GM20431 (cell line): ENCODE data around the gene TRAPPC3.

Experiments
- in situ Hi-C: fragments of 300-500 bp; cut with MseI, MboI; formaldehyde crosslinking; loops from one replicate; pipeline ENCODE4 v1.15.0; 2020; ENCODE audit warnings: low sequenced_read_pairs; ENCODE audit not compliant: unreplicated experiment

Gene TRAPPC3

DNA sequence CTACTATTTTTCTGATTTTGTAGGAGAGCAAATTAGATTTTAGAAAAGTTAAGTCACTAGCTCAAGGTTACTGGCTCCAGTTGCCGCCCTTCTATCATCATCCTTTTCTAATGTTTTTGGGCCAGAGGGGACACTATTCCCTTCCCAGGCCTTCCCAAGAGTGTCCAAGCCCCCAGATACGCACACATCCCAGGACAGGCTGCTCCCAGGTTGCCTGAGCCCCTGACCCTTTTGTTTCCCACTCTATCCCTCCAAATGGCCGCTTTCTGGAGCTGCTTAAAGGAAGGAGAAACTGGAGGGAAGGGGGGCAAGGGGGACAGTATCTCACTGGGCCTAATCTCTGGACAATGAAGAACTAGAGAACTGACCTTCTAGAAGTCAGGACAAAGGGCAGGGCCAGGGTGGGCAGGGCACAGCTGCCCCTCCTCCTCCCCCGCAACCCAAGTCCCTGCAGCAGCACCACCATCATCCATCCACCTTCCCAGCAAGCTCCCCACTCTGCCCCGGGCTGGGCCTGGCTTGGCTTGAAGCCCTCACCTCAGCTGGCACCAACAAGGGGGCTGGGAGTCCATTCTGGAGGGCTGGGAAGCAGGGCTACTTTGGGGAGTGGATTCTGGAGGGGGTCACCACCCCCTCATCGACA lies 5.6 kb upstream of the TRAPPC3 start:
- in situ Hi-C loops, result no loop called here

DNA sequence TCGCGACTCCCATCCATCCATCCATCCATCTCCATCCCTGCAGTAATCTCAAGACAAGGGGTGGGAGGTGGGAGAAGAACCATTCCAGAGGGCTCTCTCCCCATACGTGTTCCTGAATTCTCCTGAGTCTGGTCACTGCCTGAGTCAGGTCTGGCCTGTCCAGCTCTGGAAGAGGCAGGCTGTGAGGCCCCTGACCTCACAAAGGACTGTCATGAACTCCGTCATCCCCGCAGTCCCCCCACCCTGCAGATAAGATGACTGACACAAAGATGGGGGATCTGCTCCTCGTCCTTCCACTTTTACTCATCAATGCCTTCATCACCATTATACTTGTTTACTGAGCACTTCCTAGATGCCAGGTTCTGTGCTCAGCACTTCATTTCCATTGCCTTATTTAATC lies 5.0 kb upstream of the TRAPPC3 start:
- in situ Hi-C loops, result no loop called here

DNA sequence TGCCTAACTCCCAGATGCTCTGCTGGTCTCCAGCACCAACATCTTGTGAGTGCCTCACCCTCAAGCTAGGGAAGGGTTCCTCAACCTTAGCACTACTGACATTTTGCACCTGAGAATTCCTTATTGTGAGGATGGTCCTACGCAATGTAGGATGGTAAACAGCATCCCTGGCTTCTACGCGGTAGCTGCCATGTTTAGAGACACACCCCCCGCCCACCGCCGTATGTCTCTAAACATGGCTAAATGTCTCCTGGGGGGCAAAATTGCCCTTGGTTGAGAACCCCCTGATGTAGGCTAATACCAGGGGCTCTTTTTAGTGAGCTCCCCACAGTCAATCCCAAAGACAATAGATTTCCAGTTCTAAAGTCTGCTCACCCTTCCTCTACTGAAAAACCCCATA lies 4.2 kb upstream of the TRAPPC3 start:
- in situ Hi-C loops, result no loop called here

DNA sequence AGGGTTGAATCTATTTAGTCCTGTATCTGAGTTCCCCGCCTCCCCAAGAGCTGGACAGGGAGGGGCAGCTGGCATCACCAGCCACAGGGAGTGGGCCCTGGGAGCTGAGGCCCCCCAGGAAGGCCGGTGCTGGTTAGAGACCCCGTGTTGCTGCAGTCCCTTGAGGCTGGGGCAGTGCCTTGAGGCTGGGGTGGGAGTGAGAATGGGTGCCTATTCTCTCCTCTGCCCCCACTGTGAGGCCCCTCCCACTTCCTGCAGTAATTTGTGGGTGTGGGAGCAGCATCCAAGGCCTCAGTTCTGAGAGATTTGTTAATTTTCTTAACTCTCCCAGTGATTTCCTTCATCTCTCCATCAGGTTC lies 2.5 kb upstream of the TRAPPC3 start:
- in situ Hi-C loops, result no loop called here

DNA sequence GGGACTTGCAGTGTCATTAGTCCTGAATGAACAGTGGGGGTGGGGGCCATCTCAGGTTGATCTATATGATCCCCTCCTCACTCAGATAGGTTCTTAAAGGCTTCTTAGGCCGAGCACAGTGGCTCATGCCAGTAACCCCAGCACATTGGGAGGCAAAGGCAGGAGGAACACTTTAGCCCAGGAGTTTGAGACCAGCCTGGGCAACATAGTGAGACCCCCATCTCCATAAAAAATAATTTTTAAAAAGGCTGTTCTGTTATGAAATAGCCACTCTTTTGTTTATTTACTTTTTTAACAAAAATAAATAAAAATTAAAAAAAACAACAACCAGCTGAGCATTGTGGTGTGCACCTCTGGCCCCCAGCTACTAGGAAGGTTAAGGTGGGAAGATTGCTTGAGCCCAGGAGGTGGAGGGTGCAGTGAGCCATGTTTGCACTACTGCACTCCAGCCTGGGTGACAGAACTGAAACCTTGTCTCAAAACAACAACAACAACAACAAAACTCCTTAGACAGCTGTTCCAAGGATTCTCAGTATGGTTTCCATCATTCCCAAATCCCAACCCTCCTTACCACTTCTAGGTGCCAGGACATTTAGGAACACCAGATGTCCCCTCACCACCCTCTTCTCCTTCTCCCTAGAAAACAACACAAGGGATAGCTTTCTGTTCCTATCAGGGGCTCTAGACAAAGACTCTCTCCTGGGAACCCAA lies 2.0 kb upstream of the TRAPPC3 start:
- in situ Hi-C loops, result no loop called here

DNA sequence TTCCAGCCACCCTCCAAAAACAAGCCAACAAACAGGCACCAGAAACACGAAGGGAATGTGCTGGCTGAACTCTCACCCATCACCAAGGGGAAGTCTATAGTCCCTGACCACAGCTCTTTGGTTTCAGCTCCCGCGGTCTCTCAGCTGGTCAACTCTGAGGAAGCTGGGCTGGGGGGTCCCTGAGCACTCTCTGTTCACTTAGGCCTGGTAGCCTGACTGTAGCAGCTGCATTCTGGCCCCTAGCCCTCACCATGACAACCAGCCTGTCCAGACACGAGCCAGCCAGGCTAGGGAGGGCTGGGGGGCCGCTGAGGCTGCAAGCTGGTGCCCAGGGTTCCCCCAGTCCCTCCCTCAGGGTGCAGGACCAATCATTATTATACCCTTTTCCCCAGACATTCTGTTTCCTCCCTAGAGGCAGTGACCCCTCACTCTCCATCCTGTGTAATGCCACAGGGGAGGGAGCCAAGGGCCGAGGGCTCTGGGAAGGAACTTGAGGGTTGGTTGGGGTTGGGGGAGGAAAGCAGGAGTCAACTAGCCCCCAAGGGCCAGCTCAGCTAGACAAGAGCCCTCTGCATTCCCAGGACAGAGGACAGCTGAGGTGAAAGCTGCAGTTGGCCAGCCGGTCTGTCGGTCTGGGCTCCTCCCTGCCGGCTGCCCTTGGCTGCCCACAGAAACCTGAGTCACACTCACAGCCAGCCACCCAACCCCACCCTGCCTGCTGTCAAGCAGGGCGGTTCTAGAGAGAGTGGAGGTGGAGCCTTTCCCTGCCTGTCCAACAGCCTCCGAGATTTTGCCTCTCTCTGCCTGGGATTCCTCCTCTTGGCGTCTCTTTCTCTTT lies 1.2 kb upstream of the TRAPPC3 start:
- in situ Hi-C loops, result no loop called here

DNA sequence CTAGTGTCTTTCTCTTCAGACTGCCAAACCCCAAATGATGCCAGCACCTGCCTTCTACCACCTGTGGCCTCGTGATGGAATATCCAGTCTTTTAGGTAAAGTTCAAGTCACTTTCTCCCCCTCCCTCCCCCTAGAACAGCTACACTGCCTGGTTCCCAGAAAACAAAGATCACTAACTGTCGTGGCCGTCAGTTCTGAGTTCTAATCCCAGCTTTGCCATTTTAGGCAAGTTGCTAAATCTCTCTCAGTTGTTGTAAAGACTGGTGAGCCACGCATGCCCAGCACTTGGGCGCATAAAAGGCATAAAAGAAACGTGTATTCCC lies 648 bp upstream of the TRAPPC3 start:
- in situ Hi-C loops, result no loop called here

DNA sequence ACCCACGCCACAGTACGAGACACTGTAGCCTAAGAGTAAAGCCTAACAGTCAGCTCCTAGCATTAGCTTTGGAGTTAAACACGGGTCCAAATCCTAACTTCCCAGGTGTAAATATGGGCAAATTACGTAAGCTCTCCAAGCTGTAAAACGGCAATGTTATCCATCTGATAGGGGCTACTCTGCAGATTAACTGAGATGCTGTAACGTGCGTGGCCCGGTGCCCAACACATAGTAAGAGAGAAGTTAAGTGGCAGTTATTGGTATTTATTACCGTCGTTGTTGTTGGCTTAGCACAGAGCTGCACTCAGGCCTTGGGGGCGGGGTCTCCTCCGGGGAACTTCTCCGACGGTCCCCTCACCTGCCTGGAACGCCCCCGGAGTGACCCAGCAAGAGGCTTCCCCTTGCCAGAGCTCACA lies 457 bp downstream of the TRAPPC3 start:
- in situ Hi-C loops, result no loop called here

DNA sequence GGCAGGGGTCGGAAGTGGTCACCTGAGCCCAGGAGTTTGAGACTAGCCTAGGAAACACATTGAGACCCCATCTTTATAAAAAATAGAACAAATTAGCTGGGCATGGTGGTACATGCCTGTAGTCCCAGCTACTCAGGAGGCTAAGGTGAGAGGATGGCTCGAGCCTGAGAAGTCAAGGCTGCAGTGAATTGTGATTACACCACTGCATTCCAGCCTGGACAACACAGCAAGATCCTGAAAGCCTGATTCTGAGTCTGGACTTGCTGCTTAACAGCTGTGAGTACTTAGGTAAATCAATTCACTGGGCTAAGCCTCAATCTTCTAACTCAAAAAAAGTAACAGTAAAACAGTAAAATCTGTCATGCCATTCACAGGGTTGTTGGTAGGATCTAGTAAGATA lies 4.9 kb downstream of the TRAPPC3 start:
- in situ Hi-C loops, result no loop called here

DNA sequence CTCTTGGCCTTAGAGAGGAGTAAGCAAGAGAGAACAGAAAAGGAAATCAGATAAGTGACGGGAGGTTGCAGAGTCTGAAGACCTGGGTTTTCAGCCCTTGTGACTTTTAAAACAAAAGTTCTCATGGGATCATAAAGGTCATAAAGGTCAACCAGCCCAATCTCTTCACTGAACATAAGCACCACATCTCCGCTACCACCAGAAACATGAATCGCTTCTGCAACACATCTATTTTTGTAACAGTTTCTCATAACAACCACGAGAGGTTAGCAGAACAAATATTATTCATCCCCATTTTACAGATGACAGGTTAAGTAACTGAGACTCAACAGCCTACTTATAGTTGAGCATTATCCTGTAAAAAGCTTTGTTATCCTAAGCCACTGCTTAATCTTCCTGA lies 5.9 kb downstream of the TRAPPC3 start:
- in situ Hi-C loops, result no loop called here

DNA sequence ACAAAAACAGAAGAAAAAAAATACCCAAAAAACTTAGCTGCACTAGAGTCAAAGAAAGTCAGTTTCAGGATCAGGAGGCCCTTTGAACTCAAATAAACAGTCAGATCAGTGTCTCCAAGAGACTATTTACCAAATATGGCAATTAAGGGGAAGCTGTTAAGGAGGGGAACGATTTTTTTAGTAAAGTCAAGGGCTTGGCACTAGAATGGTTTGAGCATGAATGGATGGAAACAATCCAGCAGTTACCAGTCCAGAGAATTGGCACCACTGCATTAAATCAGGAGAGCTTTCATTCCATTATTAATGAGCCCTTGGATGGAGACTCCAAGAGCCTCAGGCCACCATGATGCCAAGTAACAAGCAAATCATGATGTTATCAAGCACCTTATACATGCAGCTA lies 7.2 kb downstream of the TRAPPC3 start:
- in situ Hi-C loops, result no loop called here

DNA sequence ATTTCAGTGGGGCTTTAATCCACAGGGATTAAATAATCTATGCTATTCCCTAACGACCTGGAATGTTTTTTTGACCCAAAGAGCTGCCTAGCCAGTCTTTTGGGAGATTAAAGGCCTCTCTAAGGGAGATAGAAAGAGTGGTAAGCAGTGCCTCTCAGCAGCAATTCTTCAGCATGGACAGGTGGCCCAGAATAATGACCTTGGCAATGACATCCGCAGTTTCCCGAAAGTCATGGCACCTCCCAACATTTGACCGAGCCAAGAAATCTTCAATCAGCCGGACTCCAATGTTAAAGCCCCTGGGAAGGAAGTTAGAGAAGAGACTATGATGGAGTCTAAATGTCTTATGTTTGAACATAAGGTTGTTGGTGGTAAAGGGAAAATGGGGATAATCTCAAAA lies 9.8 kb downstream of the TRAPPC3 start:
- in situ Hi-C loops, result no loop called here

DNA sequence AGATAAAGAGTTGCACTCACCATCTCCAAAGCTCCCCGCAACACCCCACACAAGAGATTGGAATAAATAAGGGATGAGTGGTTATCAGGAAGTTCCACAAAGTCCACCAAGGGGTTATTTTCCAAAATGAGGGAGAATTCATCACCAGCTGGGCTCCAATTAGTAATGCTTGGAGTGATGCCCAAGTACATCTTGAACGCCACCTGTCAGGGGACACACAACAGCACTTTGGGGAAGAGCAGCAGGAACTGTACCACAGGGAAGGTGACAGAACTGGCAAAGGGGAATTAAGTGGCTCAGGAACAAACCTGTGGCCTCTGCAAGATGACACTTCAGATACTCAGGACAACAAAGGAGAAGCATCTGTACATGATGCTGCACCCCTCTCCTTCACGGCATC lies 11.5 kb downstream of the TRAPPC3 start:
- in situ Hi-C loops, result no loop called here

DNA sequence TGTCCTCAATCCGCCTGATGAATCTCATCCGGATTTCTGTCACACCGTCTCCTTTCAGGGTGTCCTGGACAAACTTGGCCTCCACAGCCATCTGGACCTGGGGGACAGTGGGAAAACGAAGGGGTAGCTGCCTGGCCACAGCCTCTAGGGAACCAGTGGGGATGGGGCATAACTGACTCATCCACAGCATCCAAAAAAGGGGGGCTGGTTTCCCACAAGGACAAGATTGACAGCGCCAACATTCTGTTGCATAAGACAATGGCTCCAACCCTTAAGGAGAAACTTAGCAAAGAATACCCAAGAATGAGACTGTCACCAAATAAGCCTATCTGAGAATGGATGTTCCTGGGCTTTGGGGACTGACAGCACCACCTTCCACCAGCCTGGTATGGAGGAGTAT lies 12.1 kb downstream of the TRAPPC3 start:
- in situ Hi-C loops, result no loop called here

DNA sequence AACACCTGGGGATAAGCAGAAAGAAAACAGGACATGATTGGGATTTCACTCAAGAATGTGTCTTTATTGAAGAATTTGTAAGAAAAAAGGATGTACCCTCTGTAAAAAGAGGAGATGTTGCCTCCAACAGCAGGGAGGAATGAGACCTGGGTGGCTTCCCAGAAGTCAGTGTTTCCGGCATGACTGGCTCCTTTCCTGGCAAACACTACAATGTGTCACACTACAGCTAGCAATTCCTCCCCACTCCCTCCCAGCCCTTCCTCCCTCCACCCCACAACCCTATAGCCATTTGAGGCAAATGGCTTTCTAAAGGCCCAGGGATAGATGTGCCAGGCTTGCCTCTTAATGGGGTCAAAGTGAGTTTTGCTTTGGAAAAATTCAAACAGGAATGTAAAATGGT lies 12.8 kb downstream of the TRAPPC3 start:
- in situ Hi-C loops, result no loop called here

DNA sequence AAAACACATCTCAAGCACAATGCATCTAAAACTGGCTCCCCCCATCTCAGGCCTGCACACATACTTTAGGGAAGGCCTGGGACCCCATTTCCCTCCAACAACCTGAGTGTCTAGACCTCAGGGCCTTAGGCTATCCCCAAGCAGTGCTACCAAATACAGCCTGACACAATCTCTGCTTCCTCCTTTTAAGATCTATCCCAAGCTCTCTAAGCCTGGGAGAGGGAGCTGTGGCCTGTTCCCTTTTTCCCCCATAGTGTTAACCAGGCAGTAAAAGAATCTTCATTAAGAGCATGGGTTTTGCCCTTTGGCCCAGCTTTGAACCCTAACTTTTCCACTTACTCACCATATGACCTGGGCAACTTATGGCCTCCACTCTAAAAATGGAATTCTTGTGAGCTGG lies 13.5 kb downstream of the TRAPPC3 start:
- in situ Hi-C loops, result no loop called here

DNA sequence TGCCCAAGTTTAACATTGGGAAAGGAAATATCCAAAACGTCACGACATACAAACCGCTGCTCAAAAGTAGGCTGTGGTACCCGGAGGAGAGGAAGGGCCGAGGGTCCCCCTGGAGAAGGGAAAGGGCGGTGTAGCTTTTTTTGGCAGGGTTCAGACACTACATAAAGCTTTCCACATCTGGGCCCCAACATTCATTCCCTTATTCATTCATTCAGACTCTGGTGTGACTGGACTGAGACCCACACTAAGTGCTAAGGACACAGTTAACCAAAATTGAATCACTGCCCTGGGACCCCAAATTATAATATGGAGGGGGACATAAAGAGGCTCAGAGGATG lies 14.0 kb downstream of the TRAPPC3 start:
- in situ Hi-C loops, result no loop called here

DNA sequence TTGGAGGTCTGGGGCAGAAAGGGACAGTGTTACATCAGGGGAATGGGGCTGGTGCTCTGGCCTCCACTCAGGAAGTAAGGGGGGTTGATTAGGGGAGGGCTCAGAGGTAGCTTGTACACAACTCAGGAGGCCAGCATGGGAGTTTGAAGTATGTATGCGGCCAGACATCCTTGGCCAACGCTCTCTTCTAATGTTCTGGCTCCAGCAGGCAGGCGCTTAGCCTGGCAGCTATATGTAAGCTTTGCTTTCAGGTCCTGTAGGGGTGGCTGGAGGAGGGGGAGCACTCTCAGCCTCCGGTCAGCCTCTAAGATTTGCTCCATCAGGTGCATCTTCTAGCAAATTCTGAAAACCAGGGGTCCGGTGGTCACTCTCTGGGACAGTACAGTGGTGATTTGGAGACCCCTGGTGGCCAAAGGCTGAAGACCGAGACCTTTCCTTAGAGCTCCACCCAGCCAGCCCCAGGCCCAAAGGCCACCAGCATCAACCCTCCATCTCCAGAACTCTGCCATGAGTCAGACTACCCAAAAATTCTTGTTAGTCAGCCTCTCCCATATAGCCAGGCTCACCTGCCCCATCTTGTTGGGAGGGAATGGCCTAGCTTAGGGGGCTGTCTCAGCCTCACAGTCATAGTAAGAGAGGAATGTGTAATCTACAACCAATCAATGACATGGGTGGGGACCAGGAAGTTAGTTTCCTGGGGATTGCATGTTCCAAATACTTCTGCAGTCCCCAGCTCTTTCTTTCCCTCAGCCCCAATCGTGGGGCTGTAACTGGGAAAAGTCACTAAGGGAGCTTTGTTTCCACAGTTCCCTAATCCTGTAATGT lies 14.6 kb downstream of the TRAPPC3 start:
- in situ Hi-C loops, result no loop called here

DNA sequence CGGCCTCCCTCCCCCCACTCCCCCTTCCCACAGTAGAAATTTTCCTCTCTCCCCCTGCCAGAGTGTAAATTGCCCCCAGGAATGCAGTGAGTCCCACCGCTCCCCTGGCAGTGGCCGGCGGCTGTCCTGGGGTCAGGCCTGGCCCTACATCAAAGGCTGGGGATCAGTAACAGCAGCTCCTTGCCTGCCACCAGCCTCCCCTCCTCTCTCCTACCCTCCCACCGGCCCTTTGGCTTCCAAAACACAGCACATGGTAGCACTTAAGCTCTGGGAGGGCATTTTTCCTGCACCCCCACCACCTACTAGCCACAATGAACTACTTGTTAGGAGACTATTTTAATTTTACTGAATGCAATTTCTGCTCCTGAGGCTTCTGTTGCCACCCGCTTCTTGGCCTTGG lies 15.3 kb downstream of the TRAPPC3 start:
- in situ Hi-C loops, result no loop called here

DNA sequence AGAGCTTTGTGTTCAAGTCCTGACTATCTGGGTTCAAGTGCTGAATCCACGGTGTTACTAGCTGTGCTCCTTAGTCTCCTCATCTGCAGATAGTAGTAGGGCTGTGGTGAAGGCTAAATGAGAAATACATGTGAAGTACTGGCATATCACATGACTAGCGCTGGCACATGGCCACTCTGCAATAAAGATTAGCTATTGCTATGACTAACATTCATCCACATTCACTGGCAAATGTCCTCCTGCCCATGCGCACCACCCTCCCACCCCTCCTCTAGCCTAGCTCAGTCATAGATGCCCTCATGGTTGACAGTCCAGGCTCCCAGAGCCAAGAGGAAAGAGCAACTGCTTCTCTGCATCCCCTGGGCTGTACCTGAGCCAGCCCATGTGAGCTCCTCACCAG lies 15.8 kb downstream of the TRAPPC3 start:
- in situ Hi-C loops, result no loop called here

DNA sequence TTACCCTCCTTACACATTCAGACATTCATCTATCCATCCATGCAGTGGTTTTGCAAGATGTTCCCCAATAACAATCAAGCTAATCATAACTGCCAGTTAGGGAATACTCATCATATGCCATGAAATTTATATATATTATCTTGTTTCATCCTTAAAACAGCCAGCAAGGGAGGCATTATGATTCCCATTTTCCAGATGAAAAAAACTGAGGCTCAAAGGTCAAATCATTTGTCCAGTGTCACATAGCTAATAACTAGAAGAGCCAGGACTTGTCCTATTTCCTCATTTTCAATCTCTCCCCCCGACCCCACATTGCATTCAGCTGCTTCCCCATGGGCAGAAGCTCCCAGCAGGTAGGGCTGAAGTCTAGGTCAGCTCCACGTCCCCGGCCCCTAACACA lies 17.3 kb downstream of the TRAPPC3 start:
- in situ Hi-C loops, result no loop called here
